HCT116 (cell line): ENCODE data around the gene TMEM132E. TPM values are rescaled to one million over a fixed set of nuclear protein-coding genes. Genes with fewer than 3 reads are reported as not detected.

Experiments used
- ATAC-seq: fragments of 200-7000 bp; cut with Tn5 transposase; 2 replicates; pipeline ENCODE4 v1.9.1; 2020; ENCODE audit warnings: mild to moderate bottlenecking, moderate library complexity
- BruUV-seq: library from RNA; stranded (reverse); fragments of 400-500 nt; replicated peaks from 2 replicates; lab custom pipeline; 2021; lab: Mats Ljungman, UMichigan
- CTCF ChIA-PET: fragments of 300-600 bp; sonication (Branson Sonifier 250); formaldehyde crosslinking; loops from one replicate; lab custom pipeline; 2021; ENCODE audit warnings: antibody characterized with exemption; lab: Charles Lee
- POLR2A ChIA-PET: fragments of 300-600, 350-600 bp; sonication (Branson Sonifier 250); formaldehyde crosslinking; loops from one replicate; lab custom pipeline; 2021; ENCODE audit warnings: antibody characterized with exemption; lab: Charles Lee
- RAD21 ChIA-PET, 2 experiments: fragments of 300-600 bp; sonication (Branson Sonifier 250); formaldehyde crosslinking; loops; one replicate each; lab custom pipeline; 2023; ENCODE audit warnings: low total read pairs in 2 of 2; ENCODE audit not compliant: uncharacterized antibody in 2 of 2, unreplicated experiment in 2 of 2, low non-redundant PET in 1 of 2; lab: Charles Lee
- DNase-seq: peaks from one replicate; pipeline ENCODE4 v3.0.0-alpha.2; 2010; ENCODE audit warnings: low read depth, low spot score
- H2AFZ ChIP-seq: fragments of 200-600 bp; shearing (Covaris generic), sonication (generic); 2 replicates; pipeline ENCODE4 v1.6.1; 2017; ENCODE audit warnings: low read depth, mixed run types, mixed read lengths, antibody characterized with exemption, low read length; ENCODE audit not compliant: poor library complexity, severe bottlenecking
- H3K27ac ChIP-seq: 2 replicates; pipeline ENCODE4 v1.5.1; 2012; ENCODE audit warnings: low read depth, low read length
- H3K27me3 ChIP-seq: fragments of 200-600 bp; sonication (generic); 2 replicates; pipeline ENCODE4 v1.6.1; 2016; ENCODE audit warnings: mixed run types, low read length, mixed read lengths; ENCODE audit not compliant: insufficient read depth
- H3K36me3 ChIP-seq, 2 experiments: fragments of 200-500 bp in 1 of 2; fragments of 200-600 bp in 1 of 2; sonication (Bioruptor generic) in 1 of 2; sonication (generic) in 1 of 2; 2 replicates each; pipeline versions ENCODE4 v1.5.1 to v1.6.1; 2014 to 2016; ENCODE audit warnings: low read length in 2 of 2, inconsistent platforms in 1 of 2, mixed read lengths in 1 of 2, mixed run types in 1 of 2; ENCODE audit not compliant: insufficient read depth in 2 of 2, control insufficient read depth in 1 of 2
- H3K4me1 ChIP-seq, 2 experiments: fragments of 200-600 bp in 1 of 2; sonication (generic) in 1 of 2; 2 replicates each; pipeline versions ENCODE4 v1.5.1 to v1.6.1; 2012 to 2017; ENCODE audit warnings: low read length in 2 of 2, inconsistent platforms in 1 of 2, mild to moderate bottlenecking in 1 of 2, mixed read lengths in 1 of 2, mixed run types in 1 of 2, moderate library complexity in 1 of 2; ENCODE audit not compliant: insufficient read depth in 2 of 2, control insufficient read depth in 1 of 2
- H3K4me2 ChIP-seq: fragments of 200-600 bp; sonication (generic); 2 replicates; pipeline ENCODE4 v1.6.1; 2017; ENCODE audit warnings: mixed run types, low read length, mixed read lengths
- H3K4me3 ChIP-seq, 2 experiments: fragments of 200-600 bp in 1 of 2; sonication (generic) in 1 of 2; replicated peaks in 1 of 2; 2 replicates each; pipeline ENCODE4 v1.5.1; 2011 to 2016; ENCODE audit warnings: low read length in 2 of 2, control low read depth in 1 of 2, low read depth in 1 of 2, mild to moderate bottlenecking in 1 of 2, mixed read lengths in 1 of 2, mixed run types in 1 of 2
- H3K79me2 ChIP-seq: fragments of 200-600 bp; sonication (generic); 2 replicates; pipeline ENCODE4 v1.6.1; 2017; ENCODE audit warnings: mild to moderate bottlenecking, mixed run types, low read length, moderate library complexity, mixed read lengths; ENCODE audit not compliant: insufficient read depth
- H3K9ac ChIP-seq: fragments of 200-600 bp; sonication (generic); 2 replicates; pipeline ENCODE4 v1.6.1; 2016; ENCODE audit warnings: low read length, mixed read lengths
- H3K9me2 ChIP-seq: fragments of 200-600 bp; sonication (generic), shearing (Covaris generic); 2 replicates; pipeline ENCODE4 v1.6.1; 2017; ENCODE audit warnings: mixed run types, mild to moderate bottlenecking, moderate library complexity; ENCODE audit not compliant: insufficient read depth
- H3K9me3 ChIP-seq, 2 experiments: fragments of 200-500 bp in 1 of 2; fragments of 200-600 bp in 1 of 2; sonication (Bioruptor generic) in 1 of 2; sonication (generic) in 1 of 2; 2 replicates each; pipeline ENCODE4 v1.6.1; 2014 to 2017; ENCODE audit warnings: low read length in 2 of 2, mixed read lengths in 2 of 2, inconsistent platforms in 1 of 2, low read depth in 1 of 2, mild to moderate bottlenecking in 1 of 2, mixed run types in 1 of 2, moderate library complexity in 1 of 2; ENCODE audit not compliant: control insufficient read depth in 1 of 2, insufficient read depth in 1 of 2
- H4K20me1 ChIP-seq: fragments of 200-600 bp; sonication (generic), shearing (Covaris generic); 2 replicates; pipeline ENCODE4 v1.6.1; 2017; ENCODE audit warnings: mixed run types, mild to moderate bottlenecking, moderate library complexity; ENCODE audit not compliant: insufficient read depth
- EGR1 ChIP-seq: IDR thresholded peaks from 2 replicates; pipeline ENCODE4 v1.6.1; 2012; ENCODE audit warnings: low read depth
- EZH2 ChIP-seq: fragments of 200-600 bp; sonication (generic); IDR thresholded peaks from 2 replicates; pipeline ENCODE4 v1.6.1; 2017; ENCODE audit warnings: antibody characterized with exemption, mixed run types
- EZH2phosphoT487 ChIP-seq: fragments of 200-600 bp; IDR thresholded peaks from 2 replicates; pipeline ENCODE4 v1.6.1; 2018; ENCODE audit warnings: antibody characterized with exemption, borderline replicate concordance
- FOSL1 ChIP-seq: IDR thresholded peaks from 2 replicates; pipeline ENCODE4 v1.6.1; 2012; ENCODE audit warnings: low read depth
- JUND ChIP-seq: IDR thresholded peaks from 2 replicates; pipeline ENCODE4 v1.6.1; 2012
- POLR2A ChIP-seq: IDR thresholded peaks from 2 replicates; pipeline ENCODE4 v1.7.0; 2011; ENCODE audit warnings: borderline replicate concordance; ENCODE audit not compliant: insufficient read depth, insufficient read length; ENCODE audit errors: extremely low read depth
- POLR2AphosphoS5 ChIP-seq: IDR thresholded peaks from 2 replicates; pipeline ENCODE4 v1.6.1; 2011; ENCODE audit warnings: mild to moderate bottlenecking, low read depth, low read length, moderate library complexity
- SIN3A ChIP-seq: IDR thresholded peaks from 2 replicates; pipeline ENCODE4 v1.6.1; 2012; ENCODE audit warnings: low read depth
- SRF ChIP-seq: IDR thresholded peaks from 2 replicates; pipeline ENCODE4 v1.6.1; 2012; ENCODE audit warnings: low read depth
- YY1 ChIP-seq: IDR thresholded peaks from 2 replicates; pipeline ENCODE4 v1.6.1; 2011; ENCODE audit warnings: low read length, low read depth, moderate library complexity, mild to moderate bottlenecking; ENCODE audit not compliant: insufficient replicate concordance; ENCODE audit errors: extremely low read depth
- intact Hi-C: fragments of 100-400 bp; cut with micrococcal nuclease; formaldehyde crosslinking; loops from 2 replicates; pipeline ENCODE4 v1.10.0; 2022
- total RNA-seq: library from RNA; stranded (reverse); gene quantifications from one replicate; pipeline ENCODE4 v1.2.1, GENCODE V29; 2021; ENCODE audit not compliant: unreplicated experiment
- TF ChIP-seq, protein P1 (sequence below), 3 experiments: fragments of 200-600 bp in 1 of 3; sonication (generic) in 1 of 3; IDR thresholded peaks in 2 of 3; conservative IDR thresholded peaks in 1 of 3; 2 replicates each; pipeline ENCODE4 v1.5.1; 2012 to 2017; ENCODE audit warnings: low read depth in 2 of 3, low read length in 2 of 3, antibody characterized with exemption in 1 of 3, borderline replicate concordance in 1 of 3, control low read depth in 1 of 3, mild to moderate bottlenecking in 1 of 3, mixed read lengths in 1 of 3, mixed run types in 1 of 3, moderate library complexity in 1 of 3; ENCODE audit not compliant: insufficient read depth in 1 of 3
- TF ChIP-seq, protein P2 (sequence below): IDR thresholded peaks from 2 replicates; pipeline ENCODE4 v1.6.1; 2012

Gene TMEM132E
- total RNA-seq, 1 experiment from 2014 or later = not detected

DNA sequence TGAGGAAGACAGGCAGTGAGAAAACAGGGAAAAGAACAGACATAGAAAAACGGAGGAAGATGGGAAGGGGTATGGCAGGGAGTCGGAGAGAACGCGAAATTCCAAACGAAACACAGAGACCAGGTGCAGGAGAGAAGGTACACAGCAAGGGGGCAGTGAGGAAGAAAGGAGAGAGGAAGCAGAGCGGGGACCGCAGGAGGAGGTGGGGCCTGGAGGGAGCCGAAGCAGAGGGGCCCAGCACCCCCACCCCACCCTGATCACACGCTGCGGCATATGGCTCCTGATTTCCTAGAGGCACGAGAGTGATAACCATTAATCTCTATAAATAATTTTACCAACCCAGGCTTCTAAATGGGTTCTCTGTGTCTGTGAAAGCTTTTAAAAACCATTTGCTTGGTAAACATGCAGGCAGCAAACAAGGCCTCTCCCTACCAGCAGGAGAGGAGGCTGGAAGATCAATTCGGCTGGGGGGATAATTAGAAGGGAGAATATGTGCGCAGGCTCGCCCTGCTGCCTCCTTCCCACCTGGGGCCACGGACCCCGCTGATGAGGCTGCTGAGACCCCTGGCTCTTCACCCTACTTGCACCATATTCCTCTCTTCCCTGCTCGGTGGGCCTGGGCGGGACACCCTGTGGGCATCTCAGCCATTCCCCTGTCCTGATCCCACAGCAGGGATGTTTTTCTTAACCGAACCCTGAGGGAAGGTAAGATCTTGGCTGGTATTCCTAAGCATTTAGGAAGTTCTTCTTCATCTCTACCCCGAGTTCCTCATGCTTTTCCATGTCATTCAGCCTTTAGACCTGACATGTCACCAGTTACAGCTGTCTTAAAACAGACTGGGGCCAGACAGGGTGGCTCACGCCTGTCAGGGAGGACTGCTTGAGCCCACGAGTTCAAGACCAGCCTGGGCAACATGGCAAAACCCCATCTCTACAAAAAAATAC is 86.7 kb downstream of the TMEM132E start:
- ChIA-PET POLR2A (no interaction called here), RAD21 (no interaction called here), CTCF (no interaction called here)
- intact Hi-C loops = no loop called here
- H2AFZ ChIP-seq = no peak overlapping the region
- no peaks in the 10 kb centered on the region for H3K36me3 ChIP-seq
- no peaks in the 10 kb centered on the region for H4K20me1 ChIP-seq
- no peak overlapping the region for H3K27ac ChIP-seq
- peaks cover 37% of the 10 kb centered on the region for H3K27me3 ChIP-seq
- TF ChIP-seq EZH2 (no peak), JUND (no peak), POLR2AphosphoS5 (no peak), FOSL1 (no peak), POLR2A (no peak), SRF (no peak), EGR1 (no peak), YY1 (no peak), EZH2phosphoT487 (no peak), SIN3A (no peak)
- TF ChIP-seq, protein P1, sequence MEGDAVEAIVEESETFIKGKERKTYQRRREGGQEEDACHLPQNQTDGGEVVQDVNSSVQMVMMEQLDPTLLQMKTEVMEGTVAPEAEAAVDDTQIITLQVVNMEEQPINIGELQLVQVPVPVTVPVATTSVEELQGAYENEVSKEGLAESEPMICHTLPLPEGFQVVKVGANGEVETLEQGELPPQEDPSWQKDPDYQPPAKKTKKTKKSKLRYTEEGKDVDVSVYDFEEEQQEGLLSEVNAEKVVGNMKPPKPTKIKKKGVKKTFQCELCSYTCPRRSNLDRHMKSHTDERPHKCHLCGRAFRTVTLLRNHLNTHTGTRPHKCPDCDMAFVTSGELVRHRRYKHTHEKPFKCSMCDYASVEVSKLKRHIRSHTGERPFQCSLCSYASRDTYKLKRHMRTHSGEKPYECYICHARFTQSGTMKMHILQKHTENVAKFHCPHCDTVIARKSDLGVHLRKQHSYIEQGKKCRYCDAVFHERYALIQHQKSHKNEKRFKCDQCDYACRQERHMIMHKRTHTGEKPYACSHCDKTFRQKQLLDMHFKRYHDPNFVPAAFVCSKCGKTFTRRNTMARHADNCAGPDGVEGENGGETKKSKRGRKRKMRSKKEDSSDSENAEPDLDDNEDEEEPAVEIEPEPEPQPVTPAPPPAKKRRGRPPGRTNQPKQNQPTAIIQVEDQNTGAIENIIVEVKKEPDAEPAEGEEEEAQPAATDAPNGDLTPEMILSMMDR (IDR thresholded peaks at IDR 0.05 in 2 of 3, conservative IDR thresholded peaks at IDR 0.05 in 1 of 3; ENCODE audit: borderline replicate concordance in 1 of 3, insufficient read depth in 1 of 3, low read depth in 2 of 3, low read length in 2 of 3) = no peak
- TF ChIP-seq, protein P2, sequence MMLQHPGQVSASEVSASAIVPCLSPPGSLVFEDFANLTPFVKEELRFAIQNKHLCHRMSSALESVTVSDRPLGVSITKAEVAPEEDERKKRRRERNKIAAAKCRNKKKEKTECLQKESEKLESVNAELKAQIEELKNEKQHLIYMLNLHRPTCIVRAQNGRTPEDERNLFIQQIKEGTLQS = no peak
- BruUV-seq = no TSS peak
- H3K9ac ChIP-seq = no peak overlapping the region
- DNase-seq (no peak), ATAC-seq (no peak)
- no peak overlapping the region for H3K4me3 ChIP-seq
- no peak overlapping the region for H3K4me2 ChIP-seq
- H3K4me1 ChIP-seq = no peaks in the 10 kb centered on the region
- H3K9me2 ChIP-seq = no peaks in the 10 kb centered on the region
- no peaks in the 10 kb centered on the region for H3K9me3 ChIP-seq
- H3K79me2 ChIP-seq = no peaks in the 10 kb centered on the region
